ENCODE measurements around the gene RPUSD1. TPM values are rescaled to one million over a fixed set of nuclear protein-coding genes. Genes with fewer than 3 reads are reported as not detected.
"Not testable (repeated sequence)": the region's sequence is repeated elsewhere in the genome, so short reads cannot be mapped to it uniquely, and the experiment has no call there.

The RPUSD1 gene
- total RNA-seq, 4 donors from 2014 or later = 20.3 to 33.3 (median 24.9) TPM

DNA sequence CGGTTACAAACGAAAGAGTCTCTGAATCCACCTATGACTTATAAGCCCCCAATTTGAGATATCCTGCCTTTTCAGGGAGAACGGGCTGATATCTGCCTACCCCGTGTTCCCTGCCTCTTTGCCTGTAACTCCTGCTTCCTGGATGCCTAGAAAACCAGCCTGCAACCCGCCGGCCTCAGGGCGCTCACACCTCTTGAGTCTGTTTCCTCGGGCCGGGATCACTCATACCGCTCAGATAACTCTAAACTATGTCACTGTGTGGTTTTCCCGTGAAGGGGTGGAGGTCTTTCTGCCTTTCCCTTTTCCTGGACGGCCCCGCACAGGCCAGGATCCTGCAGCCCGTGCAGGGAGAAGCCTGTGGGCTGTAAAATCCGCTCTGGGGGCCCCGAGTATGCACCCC lies 10.4 kb downstream of the RPUSD1 start:
- TF ChIP-seq POLR2A (IDR thresholded peaks at IDR 0.05) (no peak), CTCF (IDR thresholded peaks at IDR 0.05) (no peak)
- intact Hi-C loops (cut with DNase I) = no loop called here
- peaks cover 2 to 9% (median 2%) of the 10 kb centered on the region in 3 donors for H3K4me1 ChIP-seq
- no peak overlapping the region for H3K27ac ChIP-seq
- DNase-seq = no peak
- H3K27me3 ChIP-seq = peaks cover 0 to 88% (median 2%) of the 10 kb centered on the region in 4 donors
- no peak overlapping the region for H3K4me3 ChIP-seq
- WGBS, 2 donors = 24 to 26% methylated on average over 9 to 10 of the region's 16 CpGs
- H3K9me3 ChIP-seq = no peaks in the 10 kb centered on the region
- H3K36me3 ChIP-seq = no peaks in the 10 kb centered on the region

GRCh38 chr16:776824-777223 lies 11.4 kb downstream of the RPUSD1 start:
- WGBS, 2 donors = 80 to 89% methylated on average over 8 to 9 of the region's 9 CpGs
- H3K4me1 ChIP-seq = no peaks in the 10 kb centered on the region
- intact Hi-C loops (cut with DNase I) = no loop called here
- no peaks in the 10 kb centered on the region for H3K36me3 ChIP-seq
- DNase-seq = no peak
- H3K27me3 ChIP-seq = peaks cover 0 to 82% (median 2%) of the 10 kb centered on the region in 4 donors
- TF ChIP-seq CTCF (IDR thresholded peaks at IDR 0.05) = no peak
- TF ChIP-seq POLR2A (IDR thresholded peaks at IDR 0.05) = no peak
- H3K4me3 ChIP-seq = no peak overlapping the region
- H3K9me3 ChIP-seq = no peaks in the 10 kb centered on the region
- no peak overlapping the region for H3K27ac ChIP-seq

DNA sequence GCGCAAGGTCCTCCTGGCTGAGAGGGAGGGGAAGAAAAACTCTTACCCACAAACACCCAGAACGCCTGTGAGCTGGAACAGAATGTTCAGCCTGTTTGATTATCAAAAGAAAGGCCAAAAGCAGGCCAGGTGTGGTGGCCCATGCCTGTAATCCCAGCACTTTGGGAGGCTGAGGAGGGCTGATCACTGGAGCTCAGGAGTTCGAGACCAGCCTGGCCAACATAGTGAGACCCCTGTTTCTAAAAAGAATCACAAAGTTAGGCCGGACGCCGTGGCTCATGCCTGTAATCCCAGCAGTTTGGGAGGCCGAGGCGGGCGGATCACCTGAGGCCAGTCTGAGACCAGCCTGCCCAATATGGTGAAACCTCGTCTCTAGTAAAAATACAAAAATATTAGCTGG lies 11.9 kb downstream of the RPUSD1 start:
- intact Hi-C loops (cut with DNase I); H3K27ac ChIP-seq; H3K9me3 ChIP-seq; H3K4me3 ChIP-seq; H3K4me1 ChIP-seq; H3K36me3 ChIP-seq; DNase-seq: not testable (repeated sequence)
- WGBS, 2 donors = 89 to 90% methylated on average over 8 to 9 of the region's 10 CpGs
- peaks cover 0 to 76% (median 2%) of the 10 kb centered on the region in 4 donors for H3K27me3 ChIP-seq

DNA sequence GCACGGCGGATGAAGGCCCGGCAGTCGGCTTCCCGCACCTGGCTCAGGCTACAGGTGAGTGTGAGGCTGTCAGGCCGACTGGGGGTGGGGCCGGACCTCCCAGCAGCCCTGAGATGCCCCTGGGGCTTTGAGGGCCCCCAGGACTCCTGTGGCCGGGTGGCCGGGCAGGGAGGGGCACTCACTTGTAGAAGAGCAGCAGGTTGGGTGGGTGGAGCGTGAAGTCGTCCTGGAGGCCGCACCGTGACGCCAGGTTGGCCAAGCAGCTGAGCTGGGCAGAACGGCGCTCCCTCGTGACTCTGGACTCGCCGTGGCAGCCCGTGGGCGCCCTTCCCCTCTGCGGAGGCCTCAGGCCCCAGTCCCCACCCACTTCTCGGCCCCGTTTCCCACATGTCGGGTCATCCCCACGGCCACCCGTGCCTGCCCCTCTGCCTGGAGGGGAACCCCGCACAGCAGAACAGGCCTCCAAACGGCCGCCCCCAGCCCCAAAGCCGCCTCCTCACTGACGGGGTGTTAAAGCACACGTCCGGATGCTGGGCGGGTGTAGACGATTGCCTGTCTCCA lies 12.9 kb downstream of the RPUSD1 start:
- DNase-seq = no peak
- H3K27ac ChIP-seq = no peak overlapping the region
- no peak for TF ChIP-seq CTCF (IDR thresholded peaks at IDR 0.05)
- no peak for TF ChIP-seq POLR2A (IDR thresholded peaks at IDR 0.05)
- no peak overlapping the region for H3K4me3 ChIP-seq
- no peaks in the 10 kb centered on the region for H3K4me1 ChIP-seq
- H3K27me3 ChIP-seq = peaks cover 0 to 70% (median 1%) of the 10 kb centered on the region in 4 donors
- intact Hi-C loops (cut with DNase I) = no loop called here
- H3K36me3 ChIP-seq = no peaks in the 10 kb centered on the region
- no peaks in the 10 kb centered on the region for H3K9me3 ChIP-seq
- 57% methylated on average over 6 of the region's 36 CpGs; no CpG with 5 or more reads in 1 of the 2 donors for WGBS, 2 donors

- intact Hi-C loops (cut with DNase I) = no loop called here
- Histone ChIP-seq H3K36me3 (no peaks in the 10 kb centered on the region), H3K4me3 (no peak overlapping the region), H3K9me3 (no peaks in the 10 kb centered on the region), H3K27me3 (peaks cover 0 to 70% (median 0%) of the 10 kb centered on the region in 4 donors), H3K4me1 (no peaks in the 10 kb centered on the region), H3K27ac (no peak overlapping the region)
- WGBS, 2 donors = 47 to 70% methylated on average over 3 to 4 of the region's 46 CpGs
- no peak for TF ChIP-seq POLR2A (IDR thresholded peaks at IDR 0.05)
- TF ChIP-seq CTCF (IDR thresholded peaks at IDR 0.05) = no peak
- DNase-seq = no peak
These were observed 13.8 kb downstream of the RPUSD1 start for GRCh38 chr16:774086-775001.

All from esophagus squamous epithelium (tissue), 5 donors.